Neutrophil (primary cell): ENCODE results near the gene CDC25B.
A peak's percentile ranks its signal among the peaks of the same experiment; 100 is the strongest.

ENCODE experiments used
- H3K27ac ChIP-seq: fragments of 200-600 bp; sonication (generic); 2 replicates; pipeline ENCODE4 v1.5.1; 2016; ENCODE audit warnings: mild to moderate bottlenecking, moderate library complexity
- H3K27me3 ChIP-seq: fragments of 200-600 bp; sonication (generic); 2 replicates; pipeline ENCODE4 v1.6.0; 2016; ENCODE audit warnings: mild to moderate bottlenecking
- H3K36me3 ChIP-seq: fragments of 200-600 bp; sonication (generic); 2 replicates; pipeline ENCODE4 v1.5.1; 2017
- H3K4me1 ChIP-seq, 2 experiments: fragments of 200-600 bp in 1 of 2; sonication (generic) in 1 of 2; 1 replicate in 1 of 2; 2 replicates in 1 of 2; pipeline versions ENCODE4 v1.5.1 to v1.6.1; 2013 to 2016; ENCODE audit warnings: low read depth in 1 of 2, low read length in 1 of 2, mild to moderate bottlenecking in 1 of 2, moderate library complexity in 1 of 2; ENCODE audit not compliant: control insufficient read depth in 1 of 2, insufficient read depth in 1 of 2
- H3K4me3 ChIP-seq, 2 experiments: fragments of 200-600 bp in 1 of 2; sonication (generic) in 1 of 2; 1 replicate in 1 of 2; 2 replicates in 1 of 2; pipeline ENCODE4 v1.5.1; 2013 to 2016; ENCODE audit warnings: low read depth in 1 of 2, low read length in 1 of 2, mild to moderate bottlenecking in 1 of 2, moderate library complexity in 1 of 2
- H3K9me3 ChIP-seq: fragments of 200-600 bp; sonication (generic); 2 replicates; pipeline ENCODE4 v1.5.1; 2016
- CTCF ChIP-seq: fragments of 200-600 bp; sonication (generic); IDR thresholded peaks from 2 replicates; pipeline ENCODE4 v1.5.1; 2016; ENCODE audit warnings: antibody characterized with exemption

CDC25B gene

GRCh38 chr20:3759316-3759823 lies 36.7 kb upstream of the CDC25B start:
- Histone ChIP-seq H3K36me3 (peaks cover 40% of the 10 kb centered on the region), H3K9me3 (no peaks in the 10 kb centered on the region), H3K27me3 (no peaks in the 10 kb centered on the region), H3K4me3 (no peak overlapping the region), H3K4me1 (peaks cover 23 to 24% of the 10 kb centered on the region in 2 experiments), H3K27ac (peak overlapping the region; percentile 8)
- no peak for TF ChIP-seq CTCF

GRCh38 chr20:3759884-3760283 lies 36.2 kb upstream of the CDC25B start:
- no peak for TF ChIP-seq CTCF
- H3K36me3 ChIP-seq = peaks cover 35% of the 10 kb centered on the region
- peaks cover 28 to 29% of the 10 kb centered on the region in 2 experiments for H3K4me1 ChIP-seq

GRCh38 chr20:3760655-3761348 lies 35.3 kb upstream of the CDC25B start:
- peaks cover 37 to 39% of the 10 kb centered on the region in 2 experiments for H3K4me1 ChIP-seq
- H3K27ac ChIP-seq = no peak overlapping the region
- H3K4me3 ChIP-seq = no peak overlapping the region
- no peaks in the 10 kb centered on the region for H3K27me3 ChIP-seq
- peaks cover 25% of the 10 kb centered on the region for H3K36me3 ChIP-seq
- no peak for TF ChIP-seq CTCF
- H3K9me3 ChIP-seq = no peaks in the 10 kb centered on the region

More at GRCh38 chr20:3759884-3760283, 36.2 kb upstream of the CDC25B start:
- H3K9me3 ChIP-seq = no peaks in the 10 kb centered on the region
- peak overlapping the region; percentile 8 for H3K27ac ChIP-seq
- no peak overlapping the region for H3K4me3 ChIP-seq
- no peaks in the 10 kb centered on the region for H3K27me3 ChIP-seq

GRCh38 chr20:3763671-3764601 lies 32.2 kb upstream of the CDC25B start:
- Histone ChIP-seq H3K27me3 (no peaks in the 10 kb centered on the region), H3K27ac (peak overlapping the region; percentile 86), H3K4me1 (peaks cover 53 to 57% of the 10 kb centered on the region in 2 experiments), H3K9me3 (no peaks in the 10 kb centered on the region), H3K36me3 (peaks cover 4% of the 10 kb centered on the region), H3K4me3 (no peak overlapping the region)
- no peak for TF ChIP-seq CTCF

GRCh38 chr20:3764659-3765058 lies 31.5 kb upstream of the CDC25B start:
- Histone ChIP-seq H3K36me3 (no peaks in the 10 kb centered on the region), H3K27me3 (no peaks in the 10 kb centered on the region), H3K4me3 (no peak overlapping the region), H3K27ac (peak overlapping the region; percentile 86), H3K4me1 (peaks cover 60 to 64% of the 10 kb centered on the region in 2 experiments), H3K9me3 (no peaks in the 10 kb centered on the region)
- no peak for TF ChIP-seq CTCF
